Activated naive CD8-positive, alpha-beta T cell treated with anti-CD3 and anti-CD28 coated beads, Interleukin-2, amount 50 U/mL, for 24 hours (primary cell): ENCODE measurements around the gene SLIT3.

Experiments used
- ATAC-seq: fragments of 150-1000 bp; cut with Tn5 transposase; one replicate; pipeline ENCODE4 v1.10.0; 2021
- DNase-seq: peaks from one replicate; pipeline ENCODE4 v3.0.0; 2021
- H3K27ac Mint-ChIP-seq: one replicate; pipeline ENCODE4 v1.8.0; 2021; ENCODE audit warnings: mild to moderate bottlenecking, mixed read lengths
- H3K27me3 Mint-ChIP-seq: one replicate; pipeline ENCODE4 v1.8.0; 2021; ENCODE audit warnings: mixed read lengths
- H3K36me3 Mint-ChIP-seq: one replicate; pipeline ENCODE4 v1.8.0; 2021; ENCODE audit warnings: low read depth, mixed read lengths
- H3K4me1 Mint-ChIP-seq: one replicate; pipeline ENCODE4 v1.8.0; 2021; ENCODE audit warnings: mixed read lengths
- H3K4me3 Mint-ChIP-seq: one replicate; pipeline ENCODE4 v1.8.0; 2021; ENCODE audit warnings: mild to moderate bottlenecking, moderate library complexity, mixed read lengths
- H3K9me3 Mint-ChIP-seq: one replicate; pipeline ENCODE4 v1.8.0; 2021; ENCODE audit warnings: mixed read lengths

SLIT3 gene

GRCh38 chr5:168800701-168801100 lies 500.2 kb downstream of the SLIT3 start:
- Mint-ChIP-seq H3K9me3 (no peaks in the 10 kb centered on the region), H3K36me3 (no peaks in the 10 kb centered on the region), H3K4me1 (peaks cover 33% of the 10 kb centered on the region), H3K27me3 (peaks cover 5% of the 10 kb centered on the region), H3K27ac (peak overlapping the region; percentile 24), H3K4me3 (no peak overlapping the region)
- ATAC-seq, result no peak
- no peak for DNase-seq

DNA sequence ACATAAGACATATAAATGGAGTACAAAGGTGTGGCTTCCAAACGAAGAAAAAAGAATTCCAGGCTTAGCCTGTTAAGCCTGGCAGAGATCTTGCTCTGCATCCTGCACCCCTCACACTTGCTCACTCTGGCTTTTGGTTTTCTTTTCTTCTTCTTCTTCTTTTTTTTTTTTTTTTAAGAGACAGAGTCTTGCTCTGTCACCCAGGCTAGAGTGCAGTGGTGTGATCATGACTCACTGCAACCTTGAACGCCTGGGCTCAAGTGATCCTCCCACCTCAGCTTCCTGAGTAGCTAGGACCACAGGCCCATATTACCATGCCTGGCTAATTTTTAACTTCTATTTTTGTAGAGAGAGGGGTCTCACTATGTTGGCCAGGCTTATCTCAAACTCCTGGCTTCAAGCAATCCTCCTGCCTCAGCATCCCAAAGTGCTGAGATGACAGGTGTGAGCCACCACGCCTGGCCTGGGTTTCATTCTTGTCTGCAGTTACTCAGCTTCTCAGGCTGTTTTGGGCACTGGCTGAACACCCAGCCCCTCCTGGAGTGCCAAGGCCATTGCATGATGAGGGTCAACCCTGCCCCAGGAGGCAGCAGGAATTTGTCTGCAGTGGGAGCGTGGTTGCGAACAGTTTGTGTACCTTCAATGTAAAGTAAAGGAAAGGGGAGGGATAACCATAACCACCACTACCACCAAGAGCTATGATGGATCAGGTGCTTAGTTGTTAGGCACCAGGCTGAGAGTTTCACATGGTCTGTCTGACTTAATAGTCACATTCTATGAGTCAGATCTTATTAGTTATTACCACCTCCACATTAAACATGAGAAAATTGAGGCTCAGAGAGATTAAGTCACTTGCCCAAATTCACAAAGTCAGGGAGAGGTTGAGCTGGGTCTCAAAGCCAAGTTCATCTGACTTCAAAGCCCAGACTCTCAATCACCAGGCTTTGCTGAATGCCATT lies 502.6 kb downstream of the SLIT3 start:
- ATAC-seq (peak; percentile 33), DNase-seq (no peak)
- no peak overlapping the region for H3K4me3 Mint-ChIP-seq
- H3K9me3 Mint-ChIP-seq, result no peaks in the 10 kb centered on the region
- peak overlapping the region; percentile 34 for H3K27ac Mint-ChIP-seq
- H3K27me3 Mint-ChIP-seq, result no peaks in the 10 kb centered on the region
- H3K4me1 Mint-ChIP-seq, result peaks cover 57% of the 10 kb centered on the region
- H3K36me3 Mint-ChIP-seq, result no peaks in the 10 kb centered on the region

DNA sequence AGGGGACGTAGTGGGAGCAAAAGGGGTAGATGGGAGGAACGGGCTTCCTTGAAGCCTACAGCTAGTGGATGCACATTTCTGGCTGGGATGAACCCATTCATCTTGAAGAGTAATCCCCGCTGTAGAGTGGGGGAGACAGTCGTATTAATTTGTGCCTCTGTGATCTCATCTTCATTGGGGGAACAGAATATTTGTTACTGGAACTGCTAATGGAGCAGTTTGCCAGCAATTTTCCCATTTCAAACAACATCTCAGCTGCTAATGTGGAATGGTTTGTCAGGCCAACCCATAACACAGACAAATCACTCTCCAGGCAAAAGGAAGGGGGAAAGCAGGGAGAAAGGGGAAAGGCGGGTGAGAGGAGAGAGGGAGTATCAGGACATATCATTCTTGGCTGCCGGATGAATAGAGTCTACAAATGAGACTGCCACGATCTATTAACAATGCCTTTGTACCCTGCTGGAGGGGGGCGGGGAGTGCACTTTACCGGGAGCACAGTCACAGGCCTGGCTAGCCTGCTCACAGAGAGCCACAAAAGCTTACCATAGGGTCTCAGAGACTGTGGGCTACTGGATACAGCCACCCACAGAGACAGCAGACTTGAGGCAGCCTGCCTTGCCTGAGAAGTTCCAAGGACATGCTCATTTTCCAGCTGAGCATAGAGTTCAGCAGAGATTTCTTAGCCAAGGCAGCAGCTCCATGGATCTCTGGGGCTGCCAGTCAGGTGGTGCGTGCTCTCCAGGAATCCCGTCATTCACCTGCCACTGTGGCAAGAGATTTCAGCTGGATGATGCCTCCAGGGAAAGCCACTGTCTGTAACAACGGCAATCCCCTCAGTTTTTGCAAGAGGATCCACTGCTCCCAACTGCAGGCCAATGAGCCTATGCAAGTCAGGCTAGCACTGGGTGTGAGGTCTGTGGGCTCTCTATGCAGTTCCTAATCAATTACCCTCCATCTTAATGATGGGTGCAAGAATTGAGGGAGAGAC lies 504.1 kb downstream of the SLIT3 start:
- DNase-seq (no peak), ATAC-seq (no peak)
- Mint-ChIP-seq H3K36me3 (no peaks in the 10 kb centered on the region), H3K4me3 (no peak overlapping the region), H3K27ac (no peak overlapping the region), H3K9me3 (no peaks in the 10 kb centered on the region), H3K4me1 (peaks cover 56% of the 10 kb centered on the region), H3K27me3 (no peaks in the 10 kb centered on the region)

GRCh38 chr5:168796000-168796399 lies 504.9 kb downstream of the SLIT3 start:
- H3K27ac Mint-ChIP-seq, result no peak overlapping the region
- no peaks in the 10 kb centered on the region for H3K9me3 Mint-ChIP-seq
- peaks cover 51% of the 10 kb centered on the region for H3K4me1 Mint-ChIP-seq
- ATAC-seq (no peak), DNase-seq (no peak)
- no peaks in the 10 kb centered on the region for H3K27me3 Mint-ChIP-seq
- no peak overlapping the region for H3K4me3 Mint-ChIP-seq
- H3K36me3 Mint-ChIP-seq, result no peaks in the 10 kb centered on the region

DNA sequence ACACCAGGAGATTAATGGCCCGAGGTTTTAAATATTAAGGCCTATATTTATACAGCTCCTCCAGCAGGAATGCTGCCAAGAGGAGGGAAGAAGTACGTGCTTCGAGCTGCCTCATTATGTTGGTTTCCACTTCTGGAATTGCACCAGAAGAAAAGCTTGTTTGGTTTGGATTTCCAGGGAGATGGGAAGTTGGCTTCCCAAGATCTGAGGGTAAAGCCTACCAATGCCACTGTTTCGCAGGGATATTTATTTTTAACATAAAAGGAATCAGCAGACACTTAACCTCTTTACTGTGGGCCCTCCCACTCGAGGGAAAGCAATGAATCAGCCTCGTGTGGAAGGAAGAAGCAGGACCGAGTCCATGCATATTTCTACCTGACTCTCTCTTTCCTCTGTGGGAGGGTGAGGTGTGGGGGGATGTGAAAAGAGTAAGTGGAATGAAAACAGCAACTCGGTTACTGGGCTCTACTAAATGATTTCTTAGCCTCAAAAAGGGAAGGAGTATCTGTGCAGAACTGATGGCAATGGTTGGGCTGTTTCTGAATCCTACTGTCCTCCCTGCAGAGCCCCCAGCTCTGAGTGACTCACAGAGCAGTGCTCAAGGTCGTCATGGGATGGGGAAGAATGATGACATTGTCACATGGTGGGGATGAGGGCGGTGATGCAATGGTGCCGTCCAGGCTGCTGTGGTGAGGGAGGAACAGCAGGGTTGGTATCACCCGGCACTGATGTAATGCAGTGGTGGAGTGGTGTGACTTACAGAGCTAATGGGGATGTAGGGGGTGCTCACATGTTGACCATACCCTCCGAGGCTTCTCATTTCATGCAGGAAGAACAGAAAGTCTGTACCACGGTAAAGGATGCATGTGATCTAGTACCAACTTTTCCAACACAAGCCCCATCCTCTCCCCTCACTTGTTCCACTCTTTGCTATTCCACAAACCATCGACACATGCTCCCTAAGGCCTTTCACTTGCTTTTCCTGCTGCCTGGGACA lies 506.8 kb downstream of the SLIT3 start:
- peak; percentile 79 for ATAC-seq
- Mint-ChIP-seq H3K27me3 (no peaks in the 10 kb centered on the region), H3K27ac (peak overlapping the region; percentile 74), H3K4me3 (no peak overlapping the region), H3K36me3 (no peaks in the 10 kb centered on the region), H3K9me3 (no peaks in the 10 kb centered on the region), H3K4me1 (peaks cover 48% of the 10 kb centered on the region)
- DNase-seq, result peak; percentile 30

DNA sequence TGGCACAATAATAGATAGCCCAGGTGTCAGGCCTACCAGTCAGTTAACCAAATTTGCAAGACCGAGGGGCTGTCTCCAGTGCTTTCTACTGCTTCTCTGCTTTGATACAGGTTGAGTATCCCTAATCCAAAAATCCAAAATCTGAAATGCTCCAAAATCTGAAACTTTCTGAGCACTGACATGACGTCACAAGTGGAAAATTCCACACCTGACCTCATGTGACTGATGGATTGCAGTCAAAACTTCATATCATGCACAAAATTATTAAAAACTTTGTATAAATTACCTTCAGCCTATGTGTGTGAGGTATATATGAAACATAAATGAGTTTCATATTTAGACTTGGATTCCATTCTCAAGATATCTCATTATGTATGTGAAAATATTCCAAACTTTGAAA lies 508.3 kb downstream of the SLIT3 start:
- Mint-ChIP-seq H3K4me3 (no peak overlapping the region), H3K27me3 (no peaks in the 10 kb centered on the region), H3K36me3 (no peaks in the 10 kb centered on the region), H3K27ac (no peak overlapping the region), H3K9me3 (no peaks in the 10 kb centered on the region), H3K4me1 (peaks cover 35% of the 10 kb centered on the region)
- no peak for DNase-seq
- ATAC-seq, result no peak

DNA sequence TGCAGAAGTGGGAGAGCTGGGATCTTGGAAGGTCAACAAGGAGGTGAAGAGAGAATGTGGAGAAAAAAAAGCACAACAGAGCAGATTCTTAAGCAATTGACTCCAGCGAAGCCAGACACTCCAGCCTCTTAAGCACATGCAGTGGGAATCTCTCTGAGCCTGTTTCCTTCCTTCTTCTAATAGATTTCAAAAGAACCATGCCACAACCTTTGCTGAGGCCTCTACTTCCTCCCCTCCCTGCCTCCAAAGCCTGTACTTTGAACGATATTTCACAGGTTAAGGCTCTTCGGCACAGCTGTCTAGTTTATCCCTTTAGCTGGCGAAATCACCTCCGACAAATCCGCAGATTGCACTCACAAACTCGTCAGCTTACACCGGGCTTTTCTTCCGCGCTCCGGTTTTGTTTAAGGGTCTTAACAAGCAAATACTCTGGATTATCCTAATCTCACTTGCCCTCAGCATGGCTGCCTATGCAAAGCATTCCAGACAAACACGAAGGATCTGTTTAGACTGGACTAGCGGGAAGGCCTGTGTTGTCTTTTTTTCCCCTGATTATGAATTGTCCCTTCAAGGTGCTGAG lies 510.2 kb downstream of the SLIT3 start:
- H3K4me3 Mint-ChIP-seq, result no peak overlapping the region
- DNase-seq (no peak), ATAC-seq (no peak)
- H3K9me3 Mint-ChIP-seq, result no peaks in the 10 kb centered on the region
- no peaks in the 10 kb centered on the region for H3K27me3 Mint-ChIP-seq
- H3K36me3 Mint-ChIP-seq, result no peaks in the 10 kb centered on the region
- no peak overlapping the region for H3K27ac Mint-ChIP-seq
- H3K4me1 Mint-ChIP-seq, result peaks cover 29% of the 10 kb centered on the region

GRCh38 chr5:168790002-168790635 lies 510.8 kb downstream of the SLIT3 start:
- ATAC-seq (no peak), DNase-seq (no peak)
- peaks cover 23% of the 10 kb centered on the region for H3K4me1 Mint-ChIP-seq
- H3K27ac Mint-ChIP-seq, result no peak overlapping the region
- H3K9me3 Mint-ChIP-seq, result no peaks in the 10 kb centered on the region
- no peak overlapping the region for H3K4me3 Mint-ChIP-seq
- H3K27me3 Mint-ChIP-seq, result no peaks in the 10 kb centered on the region
- H3K36me3 Mint-ChIP-seq, result no peaks in the 10 kb centered on the region

DNA sequence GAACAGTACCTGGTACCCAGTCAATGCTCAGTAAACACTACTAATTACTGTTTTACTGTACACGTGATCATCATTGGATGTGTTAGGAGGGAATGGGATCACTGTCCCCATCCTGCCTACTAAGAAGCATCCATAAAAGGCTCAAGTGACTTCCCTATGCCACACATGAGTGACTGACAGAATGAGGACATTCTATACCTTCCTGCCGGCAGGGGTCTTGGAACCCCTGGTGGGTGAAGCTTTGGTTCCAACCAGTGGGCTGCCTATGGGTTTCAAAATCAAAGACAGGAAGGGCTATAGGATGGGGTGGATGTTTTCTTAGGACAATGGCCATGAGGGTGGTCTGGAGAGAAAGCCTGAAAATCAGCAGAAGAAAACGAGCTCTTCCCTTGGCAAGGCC lies 512.2 kb downstream of the SLIT3 start:
- no peaks in the 10 kb centered on the region for H3K27me3 Mint-ChIP-seq
- ATAC-seq (no peak), DNase-seq (no peak)
- H3K4me1 Mint-ChIP-seq, result peaks cover 10% of the 10 kb centered on the region
- no peak overlapping the region for H3K4me3 Mint-ChIP-seq
- H3K36me3 Mint-ChIP-seq, result no peaks in the 10 kb centered on the region
- no peaks in the 10 kb centered on the region for H3K9me3 Mint-ChIP-seq
- no peak overlapping the region for H3K27ac Mint-ChIP-seq

DNA sequence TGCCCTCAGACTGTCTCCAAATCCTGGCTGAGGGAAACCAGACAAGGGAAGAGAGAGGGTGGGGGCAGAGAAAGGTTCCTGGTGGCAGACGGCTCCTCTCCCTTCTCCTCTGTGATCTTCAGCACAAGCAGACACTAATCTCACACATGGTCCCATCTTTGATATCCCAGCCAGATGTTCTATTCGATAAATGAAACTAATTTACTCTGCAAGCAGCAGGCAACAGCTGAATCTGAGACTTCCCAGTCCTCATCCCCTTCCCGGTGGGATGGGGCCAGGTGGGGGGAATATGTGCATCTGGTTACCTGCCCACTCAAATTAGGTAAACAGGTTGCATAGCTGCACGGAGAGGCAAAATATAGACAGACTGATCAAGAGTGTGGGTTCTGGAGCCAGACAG lies 512.8 kb downstream of the SLIT3 start:
- peaks cover 3% of the 10 kb centered on the region for H3K4me1 Mint-ChIP-seq
- no peaks in the 10 kb centered on the region for H3K36me3 Mint-ChIP-seq
- DNase-seq (no peak), ATAC-seq (no peak)
- H3K27ac Mint-ChIP-seq, result no peak overlapping the region
- no peaks in the 10 kb centered on the region for H3K9me3 Mint-ChIP-seq
- H3K4me3 Mint-ChIP-seq, result no peak overlapping the region
- no peaks in the 10 kb centered on the region for H3K27me3 Mint-ChIP-seq

DNA sequence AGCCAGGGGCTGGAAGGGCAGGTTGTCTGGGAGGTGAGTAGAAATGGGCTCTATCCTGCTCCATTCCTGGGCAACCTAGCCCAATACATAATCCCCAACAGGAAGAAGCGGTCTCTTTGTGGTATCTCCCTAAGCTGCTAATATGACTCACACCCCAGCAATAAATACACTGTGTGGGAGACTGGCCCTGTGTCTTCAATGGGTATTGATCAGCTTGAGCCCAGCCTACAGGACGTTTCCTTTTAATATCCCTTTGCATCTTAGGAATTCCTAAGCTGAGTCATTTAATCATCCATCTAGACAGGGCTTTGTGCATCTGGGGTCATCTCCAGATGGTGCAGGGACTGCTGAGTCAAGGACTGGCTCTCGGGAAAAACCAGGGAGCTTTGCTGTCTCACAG lies 514.8 kb downstream of the SLIT3 start:
- H3K36me3 Mint-ChIP-seq, result no peaks in the 10 kb centered on the region
- no peak overlapping the region for H3K4me3 Mint-ChIP-seq
- H3K9me3 Mint-ChIP-seq, result no peaks in the 10 kb centered on the region
- no peaks in the 10 kb centered on the region for H3K4me1 Mint-ChIP-seq
- ATAC-seq, result no peak
- DNase-seq, result no peak
- H3K27ac Mint-ChIP-seq, result no peak overlapping the region
- H3K27me3 Mint-ChIP-seq, result peaks cover 1% of the 10 kb centered on the region

GRCh38 chr5:168784454-168784853 lies 516.5 kb downstream of the SLIT3 start:
- DNase-seq (no peak), ATAC-seq (no peak)
- H3K36me3 Mint-ChIP-seq, result no peaks in the 10 kb centered on the region
- no peak overlapping the region for H3K4me3 Mint-ChIP-seq
- H3K27me3 Mint-ChIP-seq, result peaks cover 1% of the 10 kb centered on the region
- H3K4me1 Mint-ChIP-seq, result no peaks in the 10 kb centered on the region
- H3K27ac Mint-ChIP-seq, result no peak overlapping the region
- no peaks in the 10 kb centered on the region for H3K9me3 Mint-ChIP-seq

DNA sequence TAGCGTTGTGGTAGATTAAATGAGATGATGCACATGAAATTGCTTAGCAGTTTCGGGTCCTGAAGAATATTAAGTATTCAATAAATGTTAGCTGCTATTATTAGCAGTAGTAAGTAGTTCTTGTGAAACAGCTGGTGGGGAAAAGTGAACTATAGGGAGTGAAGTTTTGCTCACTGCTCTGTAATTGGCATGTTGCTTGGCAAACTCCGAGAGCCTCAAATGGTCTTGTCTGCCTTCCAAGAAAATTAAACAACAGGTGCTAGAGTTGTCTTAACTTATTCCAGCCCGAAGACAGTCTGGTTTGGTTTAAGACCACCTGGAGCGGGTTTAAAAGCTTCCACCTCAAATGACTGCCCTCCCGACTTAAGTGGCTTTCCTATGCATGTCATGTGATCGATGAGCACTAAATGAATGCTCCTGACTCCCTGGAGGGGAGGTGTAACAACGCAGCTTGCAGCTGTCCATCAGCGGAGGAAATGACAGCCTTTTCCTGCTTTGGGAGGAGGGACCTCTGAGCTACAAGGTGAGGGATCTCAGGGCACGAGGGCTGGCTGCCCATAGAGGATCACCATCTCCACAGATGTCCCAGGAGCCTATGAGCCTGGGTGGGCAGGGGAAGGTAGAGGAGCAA lies 518.9 kb downstream of the SLIT3 start:
- no peaks in the 10 kb centered on the region for H3K36me3 Mint-ChIP-seq
- H3K4me1 Mint-ChIP-seq, result no peaks in the 10 kb centered on the region
- H3K27me3 Mint-ChIP-seq, result peaks cover 1% of the 10 kb centered on the region
- DNase-seq, result no peak
- no peaks in the 10 kb centered on the region for H3K9me3 Mint-ChIP-seq
- no peak overlapping the region for H3K4me3 Mint-ChIP-seq
- ATAC-seq, result no peak
- no peak overlapping the region for H3K27ac Mint-ChIP-seq
